Naive thymus-derived CD8-positive, alpha-beta T cell (primary cell): ENCODE data around the gene MBD6. TPM values are rescaled to one million over a fixed set of nuclear protein-coding genes. Genes with fewer than 3 reads are reported as not detected.
"Not testable (repeated sequence)": the region's sequence is repeated elsewhere in the genome, so short reads cannot be mapped to it uniquely, and the experiment has no call there.

Experiments
- ATAC-seq, 2 donors: fragments of 150-1000 bp; cut with Tn5 transposase in 1 of 2; sonication (Bioruptor Pico), chemical (Tn5 transposase) in 1 of 2; 1 replicate in 1 of 2; 2 replicates in 1 of 2; pipeline ENCODE4 v1.10.0; 2021; ENCODE audit warnings: mild to moderate bottlenecking in 2 of 2, moderate library complexity in 2 of 2
- POLR2A ChIA-PET: fragments of 350-600 bp; sonication (Branson Sonifier 250); formaldehyde crosslinking; loops from one replicate; lab custom pipeline; 2021; ENCODE audit warnings: antibody characterized with exemption; lab: Charles Lee
- DNase-seq, 10 donors: peaks; one replicate each; pipeline versions ENCODE4 v3.0.0 to v3.0.0-alpha.2; 2020 to 2022
- H3K27ac Mint-ChIP-seq, 10 donors: one replicate each; pipeline ENCODE4 v1.8.0; 2020 to 2022; ENCODE audit warnings: mild to moderate bottlenecking in 10 of 10, mixed read lengths in 10 of 10, moderate library complexity in 4 of 10, inconsistent platforms in 1 of 10
- H3K27me3 Mint-ChIP-seq, 5 donors: one replicate each; pipeline ENCODE4 v1.8.0; 2021 to 2022; ENCODE audit warnings: mixed read lengths in 5 of 5
- H3K36me3 Mint-ChIP-seq, 3 donors: one replicate each; pipeline ENCODE4 v1.8.0; 2020 to 2022; ENCODE audit warnings: mixed read lengths in 3 of 3, mild to moderate bottlenecking in 2 of 3, inconsistent platforms in 1 of 3
- H3K4me1 Mint-ChIP-seq, 4 donors: one replicate each; pipeline ENCODE4 v1.8.0; 2021 to 2022; ENCODE audit warnings: mixed read lengths in 4 of 4
- H3K4me3 Mint-ChIP-seq, 10 donors: one replicate each; pipeline ENCODE4 v1.8.0; 2020 to 2022; ENCODE audit warnings: mild to moderate bottlenecking in 10 of 10, mixed read lengths in 10 of 10, moderate library complexity in 6 of 10, inconsistent platforms in 1 of 10
- H3K9me3 Mint-ChIP-seq, 9 donors: one replicate each; pipeline ENCODE4 v1.8.0; 2020 to 2022; ENCODE audit warnings: mixed read lengths in 9 of 9, mild to moderate bottlenecking in 3 of 9, inconsistent platforms in 1 of 9, moderate library complexity in 1 of 9
- polyA plus RNA-seq, 3 donors: library from polyadenylated mRNA; unstranded; fragments of 300-500 nt; fragmentation: Illumina TruSeq; gene quantifications; one replicate each; pipeline ENCODE4 v1.2.3, GENCODE V29; 2021
- total RNA-seq, 8 experiments: library from RNA in 2 of 8; stranded (reverse) in 2 of 8; gene quantifications; one replicate each; pipeline ENCODE4 v1.2.3 and lab custom pipeline; 2021 to 2026

The MBD6 gene
- total and polyA plus RNA-seq, 5 experiments from 2014 or later: 0.38 to 104 (median 2.5) TPM

- H3K36me3 Mint-ChIP-seq: peaks cover 0 to 71% (median 18%) of the 10 kb centered on the region in 3 donors
- not testable (repeated sequence) for H3K27ac Mint-ChIP-seq, H3K9me3 Mint-ChIP-seq, ATAC-seq, DNase-seq, H3K4me3 Mint-ChIP-seq, H3K27me3 Mint-ChIP-seq, H3K4me1 Mint-ChIP-seq
- POLR2A ChIA-PET: interaction anchor here (0.9 kb wide), 1 partner anchor 14 kb away, joined by 4 read pairs; the partner anchor contains the start of gene DDIT3
These were observed 16.1 kb upstream of the MBD6 start for GRCh38 chr12:57506541-57506940.

GRCh38 chr12:57507796-57508195 is 14.8 kb upstream of the MBD6 start:
- not testable (repeated sequence) for ATAC-seq, H3K9me3 Mint-ChIP-seq, H3K27me3 Mint-ChIP-seq, DNase-seq, H3K4me3 Mint-ChIP-seq
- POLR2A ChIA-PET: interaction anchor here (0.7 to 1.1 kb wide), 2 partner anchors 9 to 13 kb away, joined by 3 read pairs; partner anchors contain the start of gene DDIT3
- peaks cover 0 to 71% (median 20%) of the 10 kb centered on the region in 3 donors for H3K36me3 Mint-ChIP-seq
- H3K4me1 Mint-ChIP-seq: peaks cover 0 to 12% (median 3%) of the 10 kb centered on the region in 4 donors
- peak overlapping the region in 2 of 10 donors; percentile 15 to 37 for H3K27ac Mint-ChIP-seq

GRCh38 chr12:57511161-57511560 is 11.5 kb upstream of the MBD6 start:
- ATAC-seq: no peak
- peak overlapping the region in 4 of 10 donors; percentile 44 to 75 (median 56) for H3K27ac Mint-ChIP-seq

GRCh38 chr12:57511588-57512325 is 10.9 kb upstream of the MBD6 start:
- DNase-seq (no peak), ATAC-seq (no peak)
- Mint-ChIP-seq H3K9me3 (no peaks in the 10 kb centered on the region), H3K4me3 (no peak overlapping the region), H3K27ac (peak overlapping the region; percentile 36 to 87 (median 71)), H3K27me3 (no peaks in the 10 kb centered on the region), H3K4me1 (peaks cover 3 to 15% (median 5%) of the 10 kb centered on the region in 4 donors), H3K36me3 (peaks cover 0 to 77% (median 26%) of the 10 kb centered on the region in 3 donors)
- POLR2A ChIA-PET: interaction anchor here (1.4 kb wide), 1 partner anchor 50 kb away, joined by 6 read pairs; no protein-coding TSS in a partner anchor

More at GRCh38 chr12:57511161-57511560, 11.5 kb upstream of the MBD6 start:
- DNase-seq: no peak
- H3K27me3 Mint-ChIP-seq: no peaks in the 10 kb centered on the region
- no peak overlapping the region for H3K4me3 Mint-ChIP-seq
- POLR2A ChIA-PET: interaction anchor here (1.4 to 2.1 kb wide), 2 partner anchors 8 to 49 kb away, joined by 6 to 14 read pairs; partner anchors contain the start of gene DDIT3
- peaks cover 3 to 15% (median 5%) of the 10 kb centered on the region in 4 donors for H3K4me1 Mint-ChIP-seq
- H3K9me3 Mint-ChIP-seq: no peaks in the 10 kb centered on the region
- peaks cover 0 to 71% (median 22%) of the 10 kb centered on the region in 3 donors for H3K36me3 Mint-ChIP-seq

GRCh38 chr12:57512665-57513064 is 10.0 kb upstream of the MBD6 start:
- Mint-ChIP-seq H3K4me1 (peaks cover 6 to 15% (median 9%) of the 10 kb centered on the region in 4 donors), H3K9me3 (no peaks in the 10 kb centered on the region), H3K36me3 (peaks cover 0 to 86% (median 30%) of the 10 kb centered on the region in 3 donors), H3K4me3 (no peak overlapping the region), H3K27me3 (no peaks in the 10 kb centered on the region), H3K27ac (peak overlapping the region; percentile 48 to 90 (median 68))
- POLR2A ChIA-PET: no interaction called here
- DNase-seq (no peak), ATAC-seq (no peak)

GRCh38 chr12:57513266-57513665 is 9.4 kb upstream of the MBD6 start:
- DNase-seq (no peak), ATAC-seq (no peak)
- H3K27me3 Mint-ChIP-seq: no peaks in the 10 kb centered on the region
- H3K9me3 Mint-ChIP-seq: no peaks in the 10 kb centered on the region
- peak overlapping the region in 9 of 10 donors; percentile 20 to 90 (median 67) for H3K27ac Mint-ChIP-seq
- H3K4me1 Mint-ChIP-seq: peaks cover 9 to 19% (median 14%) of the 10 kb centered on the region in 4 donors
- no peak overlapping the region for H3K4me3 Mint-ChIP-seq
- POLR2A ChIA-PET: interaction anchor here (0.7 kb wide), 1 partner anchor 27 kb away, joined by 5 read pairs; no protein-coding TSS in a partner anchor
- peaks cover 0 to 88% (median 30%) of the 10 kb centered on the region in 3 donors for H3K36me3 Mint-ChIP-seq

- Mint-ChIP-seq H3K4me1 (peaks cover 12 to 23% (median 18%) of the 10 kb centered on the region in 4 donors), H3K36me3 (peaks cover 0 to 88% (median 30%) of the 10 kb centered on the region in 3 donors), H3K27ac (peak overlapping the region in 3 of 10 donors; percentile 55 to 79 (median 67))
- not testable (repeated sequence) for DNase-seq, ATAC-seq, H3K27me3 Mint-ChIP-seq, H3K9me3 Mint-ChIP-seq, H3K4me3 Mint-ChIP-seq
- POLR2A ChIA-PET: interaction anchor here (0.6 to 8.6 kb wide), 4 partner anchors 11 to 36 kb away, joined by 3 to 135 read pairs (median 5); partner anchors contain the start of genes ARHGAP9 and KIF5A
These were observed 8.9 kb upstream of the MBD6 start for GRCh38 chr12:57513677-57514076.

GRCh38 chr12:57514246-57514645 is 8.4 kb upstream of the MBD6 start:
- POLR2A ChIA-PET: interaction anchor here (0.6 to 8.6 kb wide), 5 partner anchors 11 to 36 kb away, joined by 3 to 135 read pairs (median 5); partner anchors contain the start of genes ARHGAP9 and KIF5A
- ATAC-seq, H3K9me3 Mint-ChIP-seq, H3K4me3 Mint-ChIP-seq, H3K27me3 Mint-ChIP-seq, DNase-seq: not testable (repeated sequence)
- peaks cover 16 to 29% (median 24%) of the 10 kb centered on the region in 4 donors for H3K4me1 Mint-ChIP-seq
- peak overlapping the region in 3 of 10 donors; percentile 41 to 69 (median 68) for H3K27ac Mint-ChIP-seq
- H3K36me3 Mint-ChIP-seq: peaks cover 2 to 90% (median 30%) of the 10 kb centered on the region in 3 donors

GRCh38 chr12:57514720-57515407 is 7.8 kb upstream of the MBD6 start:
- DNase-seq (no peak), ATAC-seq (no peak)
- Mint-ChIP-seq H3K4me1 (peaks cover 19 to 34% (median 26%) of the 10 kb centered on the region in 4 donors), H3K4me3 (no peak overlapping the region), H3K9me3 (no peaks in the 10 kb centered on the region), H3K27me3 (no peaks in the 10 kb centered on the region), H3K36me3 (peaks cover 4 to 84% (median 28%) of the 10 kb centered on the region in 3 donors), H3K27ac (peak overlapping the region in 7 of 10 donors; percentile 10 to 69 (median 41))
- POLR2A ChIA-PET: interaction anchor here (0.6 to 8.6 kb wide), 4 partner anchors 10 to 118 kb away, joined by 3 to 135 read pairs (median 3); partner anchors contain the start of genes ARHGAP9 and B4GALNT1

GRCh38 chr12:57515408-57515933 is 7.2 kb upstream of the MBD6 start:
- no peak overlapping the region for H3K4me3 Mint-ChIP-seq
- no peaks in the 10 kb centered on the region for H3K27me3 Mint-ChIP-seq
- H3K4me1 Mint-ChIP-seq: peaks cover 22 to 40% (median 27%) of the 10 kb centered on the region in 4 donors
- no peaks in the 10 kb centered on the region for H3K9me3 Mint-ChIP-seq
- POLR2A ChIA-PET: interaction anchor here (0.8 to 8.6 kb wide), 4 partner anchors 9 to 117 kb away, joined by 3 to 135 read pairs (median 3); partner anchors contain the start of genes ARHGAP9, B4GALNT1 and GLI1
- H3K27ac Mint-ChIP-seq: peak overlapping the region in 8 of 10 donors; percentile 0 to 100 (median 52)
- ATAC-seq: no peak
- peaks cover 4 to 85% (median 28%) of the 10 kb centered on the region in 3 donors for H3K36me3 Mint-ChIP-seq
- DNase-seq: no peak

GRCh38 chr12:57515934-57516541 is 6.6 kb upstream of the MBD6 start:
- no peaks in the 10 kb centered on the region for H3K9me3 Mint-ChIP-seq
- H3K4me1 Mint-ChIP-seq: peaks cover 22 to 44% (median 31%) of the 10 kb centered on the region in 4 donors
- H3K27ac Mint-ChIP-seq: peak overlapping the region in 9 of 10 donors; percentile 38 to 100 (median 59)
- POLR2A ChIA-PET: interaction anchor here (0.8 to 8.6 kb wide), 6 partner anchors 8 to 117 kb away, joined by 3 to 135 read pairs (median 3); partner anchors contain the start of genes ARHGAP9, B4GALNT1 and GLI1
- peaks cover 4 to 85% (median 28%) of the 10 kb centered on the region in 3 donors for H3K36me3 Mint-ChIP-seq
- H3K4me3 Mint-ChIP-seq: peak overlapping the region in 1 of 10 donors; percentile 14
- DNase-seq (no peak), ATAC-seq (no peak)
- no peaks in the 10 kb centered on the region for H3K27me3 Mint-ChIP-seq
